Hematopoietic multipotent progenitor cell treated with erythropoietin and hydrocortisone succinate and interleukin-3 and kit ligand, for 17 days (in vitro differentiated cells): ENCODE results near the gene DMD.

Experiments
- DNase-seq: peaks from one replicate; pipeline ENCODE4 v3.0.0-alpha.2; 2015; ENCODE audit warnings: low spot score

DMD gene

GRCh38 chrX:31227250-31227649 is 1984.1 kb downstream of the DMD start:
- DNase-seq, result no peak

- no peak for DNase-seq
These were observed 1985.5 kb downstream of the DMD start for GRCh38 chrX:31225819-31226218.

- no peak for DNase-seq
These were observed 1986.9 kb downstream of the DMD start for GRCh38 chrX:31224381-31225012.

DNA sequence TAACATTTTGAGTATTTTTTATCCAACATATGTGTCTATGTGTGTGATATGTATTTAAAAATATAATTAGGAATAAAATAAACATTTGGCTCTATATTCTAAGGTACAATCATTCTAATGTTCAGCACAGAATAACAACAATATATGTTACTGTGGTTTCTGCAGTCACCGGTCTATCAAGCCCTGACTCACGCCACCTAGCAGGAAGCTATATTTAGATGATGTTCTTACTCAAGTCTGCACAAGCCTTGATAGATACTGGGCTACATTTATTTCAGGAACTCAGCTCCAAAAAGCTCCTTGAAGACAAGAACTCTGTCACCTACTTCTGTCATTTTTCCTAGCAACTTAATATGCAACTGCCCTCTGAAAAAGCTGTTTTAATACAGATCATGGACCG is 1987.5 kb downstream of the DMD start:
- DNase-seq, result no peak

DNA sequence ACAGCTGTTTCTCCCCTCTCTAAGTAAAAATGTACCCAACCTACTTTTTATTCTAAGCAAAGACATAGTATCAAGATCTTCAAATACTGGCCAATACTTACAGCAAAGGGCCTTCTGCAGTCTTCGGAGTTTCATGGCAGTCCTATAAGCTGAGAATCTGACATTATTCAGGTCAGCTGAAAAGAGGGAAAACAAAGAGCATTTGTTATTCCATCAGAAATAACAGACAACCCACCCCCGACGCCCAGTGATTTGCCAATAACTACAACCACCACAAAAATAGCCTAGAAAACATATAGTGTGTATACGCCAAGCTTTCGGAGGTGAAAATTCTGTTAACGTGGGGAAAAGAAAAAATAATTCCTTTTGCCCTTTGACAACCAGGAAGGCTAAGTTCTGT is 1988.4 kb downstream of the DMD start:
- DNase-seq, result no peak

GRCh38 chrX:31219174-31219573 is 1992.2 kb downstream of the DMD start:
- DNase-seq, result no peak

DNA sequence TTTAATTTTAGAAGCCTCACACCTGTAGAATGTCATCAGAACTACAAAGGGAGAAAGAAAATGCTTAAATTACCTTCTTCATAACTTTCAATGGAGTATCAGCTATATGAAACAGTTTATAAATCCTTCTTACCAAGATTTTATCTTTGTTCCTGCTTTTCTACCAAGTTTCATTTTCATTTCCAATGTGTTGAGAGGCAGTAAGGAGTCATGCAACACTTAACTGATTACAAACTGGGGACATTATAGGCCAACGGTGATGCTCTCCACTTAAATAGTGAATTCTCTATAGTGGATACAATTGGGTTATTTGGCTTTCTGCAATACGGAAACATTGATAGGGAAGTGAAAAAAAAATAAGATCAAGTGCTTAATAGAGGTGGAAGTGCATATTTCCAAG is 1994.3 kb downstream of the DMD start:
- no peak for DNase-seq

- DNase-seq, result no peak
These were observed 1996.0 kb downstream of the DMD start for GRCh38 chrX:31215277-31215815.

- DNase-seq, result no peak
These were observed 1997.4 kb downstream of the DMD start for GRCh38 chrX:31213941-31214340.

- no peak for DNase-seq
These were observed 1998.2 kb downstream of the DMD start for GRCh38 chrX:31212856-31213748.

DNA sequence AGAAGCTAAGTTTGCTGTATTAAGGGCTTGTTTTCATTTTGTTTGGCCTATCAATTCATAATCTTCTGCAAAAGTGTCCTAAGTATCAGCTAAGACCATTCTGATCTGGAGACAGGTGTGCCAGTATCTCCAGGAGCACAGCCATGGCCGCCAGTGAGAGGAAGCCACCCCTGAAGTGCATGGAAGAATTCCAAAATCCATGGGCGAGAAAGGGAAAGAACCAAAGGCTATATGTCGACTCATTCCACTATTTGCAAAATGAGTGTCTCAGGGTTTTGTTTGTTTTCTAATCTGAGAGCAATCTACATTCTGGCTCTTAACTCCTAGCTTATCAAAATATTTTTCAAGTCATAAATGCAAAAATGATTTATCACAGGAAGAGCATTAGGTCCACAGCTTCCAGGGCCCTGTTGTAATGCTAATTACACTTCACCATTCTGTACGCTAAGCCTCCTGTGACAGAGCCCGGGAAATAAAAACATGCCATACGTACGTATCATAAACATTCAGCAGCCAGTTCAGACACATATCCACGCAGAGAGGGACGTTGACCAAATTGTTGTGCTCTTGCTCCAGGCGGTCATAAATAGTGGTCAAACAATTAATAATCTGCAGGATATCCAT is 2002.2 kb downstream of the DMD start:
- DNase-seq, result no peak

DNA sequence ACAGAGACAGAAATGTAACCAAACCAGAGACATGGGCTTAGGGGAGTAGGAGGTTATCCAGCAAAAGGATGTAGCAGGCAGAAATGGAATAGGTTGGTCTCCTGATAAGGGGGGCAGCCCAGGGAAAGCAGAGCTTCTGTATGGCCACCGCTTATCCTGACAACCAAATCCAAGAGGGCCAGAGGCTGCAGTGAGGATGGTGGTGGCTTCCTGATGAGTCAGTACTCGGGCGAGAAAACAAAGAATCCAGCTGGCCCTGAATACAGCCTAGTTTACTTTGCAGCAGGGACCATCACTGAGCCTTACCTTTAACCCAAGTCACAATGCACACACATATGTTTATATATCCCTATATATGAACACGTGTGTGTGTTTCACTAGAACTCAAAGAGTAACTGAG is 2009.8 kb downstream of the DMD start:
- no peak for DNase-seq

- no peak for DNase-seq
These were observed 2010.9 kb downstream of the DMD start for GRCh38 chrX:31200430-31200829.

DNA sequence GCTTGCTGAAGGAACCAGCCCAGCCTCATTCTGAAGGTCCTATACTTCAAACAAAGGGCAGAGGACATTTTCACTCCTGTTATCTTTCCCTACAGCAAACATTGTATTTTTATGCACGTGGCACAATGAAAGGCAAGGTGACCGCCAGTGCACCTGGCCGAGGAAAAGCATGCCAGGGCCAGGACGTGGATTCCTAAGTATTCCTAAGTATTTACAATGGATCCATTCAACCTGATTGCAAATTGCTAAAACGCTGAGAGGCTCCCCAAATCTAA is 2011.6 kb downstream of the DMD start:
- no peak for DNase-seq

GRCh38 chrX:31199056-31199839 is 2012.1 kb downstream of the DMD start:
- no peak for DNase-seq

DNA sequence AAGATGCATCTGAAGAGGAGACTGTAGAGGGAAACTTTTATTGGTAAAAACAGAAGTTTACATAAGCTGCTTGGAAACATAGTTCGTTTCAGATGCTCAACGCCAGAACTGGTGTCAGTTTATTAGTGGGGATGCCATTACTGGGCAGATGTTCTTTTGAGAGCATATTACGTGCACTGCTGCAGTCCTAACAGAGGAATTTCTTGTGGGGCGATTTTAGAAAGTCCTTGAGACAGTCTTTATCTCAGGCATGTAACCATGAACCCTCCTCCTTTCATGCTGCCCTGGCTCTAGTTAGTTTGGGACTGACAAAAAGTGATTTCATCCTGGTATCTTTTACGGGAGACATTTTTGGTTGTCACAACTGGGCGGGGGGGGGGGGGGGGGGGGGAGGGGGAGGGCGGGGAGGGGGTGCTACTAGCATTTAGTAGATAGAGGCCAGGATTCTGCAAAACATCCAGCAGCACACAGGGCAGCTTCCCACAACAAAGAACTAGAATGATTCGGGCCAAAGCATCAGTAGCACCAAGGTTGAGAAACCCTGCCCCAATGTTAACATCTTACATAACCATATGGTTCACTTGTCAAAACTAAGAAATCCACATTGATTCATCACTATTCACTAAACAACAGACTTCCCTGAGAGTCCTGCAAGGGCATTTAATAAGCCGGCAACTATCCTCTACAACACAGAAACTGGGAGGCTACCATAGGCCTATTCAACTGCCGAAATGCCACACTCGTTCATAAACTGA is 2021.0 kb downstream of the DMD start:
- no peak for DNase-seq

DNA sequence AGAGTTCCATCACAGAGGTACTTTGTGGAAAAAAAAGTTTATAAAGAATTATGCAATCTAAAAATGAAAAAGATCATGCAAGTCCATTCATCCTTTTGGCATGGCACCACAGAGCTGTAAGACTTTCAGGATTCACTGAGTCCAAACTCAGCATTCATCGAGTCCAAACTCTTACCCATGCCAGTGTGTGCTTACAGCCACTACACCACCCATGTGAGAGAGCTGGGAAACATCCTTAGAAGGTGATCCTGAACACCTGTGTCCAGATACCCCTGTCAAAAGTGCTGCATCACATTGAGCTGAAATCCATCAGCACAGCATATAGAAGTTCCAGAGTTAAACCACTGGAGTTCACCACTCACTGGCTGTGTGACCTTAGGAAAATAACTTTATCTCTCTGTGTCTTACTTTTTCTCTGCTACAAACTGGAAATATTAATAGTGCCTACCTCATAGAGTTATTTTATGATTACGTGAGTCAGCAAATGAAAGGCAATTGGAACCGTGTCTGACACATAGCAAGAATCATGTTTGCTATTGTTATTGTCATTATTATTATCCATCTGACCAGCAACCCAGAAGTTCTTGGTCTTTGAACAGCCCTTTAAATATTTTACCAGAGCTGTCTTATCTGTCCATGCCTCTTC is 2024.5 kb downstream of the DMD start:
- DNase-seq, result no peak

DNA sequence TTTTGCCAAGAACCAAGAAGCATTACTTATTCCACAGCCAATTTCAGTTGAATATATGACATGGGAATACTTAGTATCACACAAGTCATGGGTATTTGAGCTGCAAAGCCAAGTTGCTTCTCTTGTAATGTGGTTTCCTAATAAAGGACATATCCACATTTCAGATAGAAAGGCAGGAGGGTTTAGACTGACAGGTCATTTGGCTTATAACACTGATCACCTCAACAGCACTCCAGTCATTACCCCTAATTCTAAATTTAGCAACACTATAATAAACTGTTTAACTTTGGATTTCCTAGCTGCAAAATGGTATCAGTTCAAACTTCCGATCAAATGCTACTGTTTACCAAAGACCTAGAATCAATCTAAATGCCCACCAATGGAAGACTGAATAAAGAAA is 2025.5 kb downstream of the DMD start:
- DNase-seq, result no peak

DNA sequence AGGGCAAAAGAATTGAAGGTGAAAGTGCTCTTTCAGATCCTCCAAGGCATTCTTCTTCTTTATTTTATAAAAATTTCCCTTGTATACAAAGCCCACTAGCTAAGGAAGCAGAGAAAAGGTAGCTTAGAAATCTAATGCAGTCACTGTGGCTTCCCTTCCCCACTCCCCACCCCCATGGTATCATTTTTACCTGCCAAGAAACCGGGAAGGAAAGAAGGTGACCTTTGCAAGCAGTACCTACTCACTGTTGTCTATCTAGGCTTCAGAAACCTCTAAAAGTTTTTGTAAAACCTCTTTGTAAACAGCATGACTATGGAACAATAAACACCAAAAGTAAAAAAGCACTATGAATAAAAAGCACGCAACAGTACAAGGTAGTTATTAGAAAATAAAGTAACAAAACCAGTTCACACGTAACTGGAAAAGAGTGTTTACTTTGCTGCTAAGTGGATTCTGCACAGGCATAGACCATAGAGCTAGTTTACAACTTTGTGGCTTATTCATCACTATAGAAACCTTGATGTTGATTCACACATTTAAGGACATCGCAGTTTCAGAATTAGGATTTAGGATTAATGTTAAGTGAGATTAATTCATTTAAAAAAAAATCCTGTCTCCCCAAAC is 2029.9 kb downstream of the DMD start:
- no peak for DNase-seq

DNA sequence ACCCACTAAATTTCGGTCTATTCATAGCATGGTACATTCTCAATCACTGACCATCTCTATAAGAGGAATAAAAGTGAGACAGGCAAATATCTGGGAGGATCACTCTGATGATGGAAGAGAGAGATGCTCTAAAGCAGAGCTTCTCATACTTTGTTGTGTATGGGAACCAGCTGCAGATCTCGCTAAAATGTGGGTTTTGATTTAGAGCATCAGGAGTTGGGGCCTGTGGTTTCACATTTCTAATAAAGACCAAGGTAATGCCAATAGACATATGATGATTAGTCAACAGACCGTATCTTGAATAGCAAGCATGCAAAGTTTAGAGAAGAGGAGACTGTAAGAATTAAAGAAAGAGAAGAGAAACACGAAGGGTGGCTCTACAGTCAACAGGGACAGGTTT is 2032.1 kb downstream of the DMD start:
- no peak for DNase-seq

- no peak for DNase-seq
These were observed 2032.6 kb downstream of the DMD start for GRCh38 chrX:31178769-31179125.
